HG03159 (cell line): ENCODE data around the gene RAB38.
A peak's percentile ranks its signal among the peaks of the same experiment; 100 is the strongest.

Source experiments
- ATAC-seq: cut with Tn5 transposase; IDR thresholded peaks from one replicate; pipeline ENCODE4 v1.9.1; 2021; ENCODE audit warnings: mild to moderate bottlenecking, moderate library complexity; ENCODE audit not compliant: unreplicated experiment

Gene RAB38

GRCh38 chr11:88170673-88171072, 4.6 kb downstream of the RAB38 start:
- no peak for ATAC-seq

- ATAC-seq, result no peak
Observed at GRCh38 chr11:88169881-88170280, 5.4 kb downstream of the RAB38 start.

DNA sequence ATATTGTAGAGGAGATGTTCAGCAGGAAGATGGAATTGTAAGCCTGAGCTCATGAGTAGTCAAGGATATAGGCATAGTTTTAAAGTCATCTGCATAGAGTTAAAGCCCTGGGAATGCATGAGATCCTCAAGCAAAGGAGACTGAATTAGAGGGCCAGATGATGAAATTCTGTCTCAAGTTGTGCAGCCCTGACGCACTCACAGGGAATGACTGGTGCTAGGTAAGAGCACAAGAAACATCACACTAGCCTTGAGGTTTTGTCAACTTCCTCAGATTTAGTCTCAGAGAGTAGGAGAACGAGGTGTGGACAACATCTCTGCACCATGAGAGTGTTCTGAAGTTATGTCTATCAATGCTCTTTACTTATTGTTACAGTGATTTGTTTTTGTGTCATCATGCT, 5.8 kb downstream of the RAB38 start:
- no peak for ATAC-seq

GRCh38 chr11:88167853-88168252, 7.4 kb downstream of the RAB38 start:
- no peak for ATAC-seq

DNA sequence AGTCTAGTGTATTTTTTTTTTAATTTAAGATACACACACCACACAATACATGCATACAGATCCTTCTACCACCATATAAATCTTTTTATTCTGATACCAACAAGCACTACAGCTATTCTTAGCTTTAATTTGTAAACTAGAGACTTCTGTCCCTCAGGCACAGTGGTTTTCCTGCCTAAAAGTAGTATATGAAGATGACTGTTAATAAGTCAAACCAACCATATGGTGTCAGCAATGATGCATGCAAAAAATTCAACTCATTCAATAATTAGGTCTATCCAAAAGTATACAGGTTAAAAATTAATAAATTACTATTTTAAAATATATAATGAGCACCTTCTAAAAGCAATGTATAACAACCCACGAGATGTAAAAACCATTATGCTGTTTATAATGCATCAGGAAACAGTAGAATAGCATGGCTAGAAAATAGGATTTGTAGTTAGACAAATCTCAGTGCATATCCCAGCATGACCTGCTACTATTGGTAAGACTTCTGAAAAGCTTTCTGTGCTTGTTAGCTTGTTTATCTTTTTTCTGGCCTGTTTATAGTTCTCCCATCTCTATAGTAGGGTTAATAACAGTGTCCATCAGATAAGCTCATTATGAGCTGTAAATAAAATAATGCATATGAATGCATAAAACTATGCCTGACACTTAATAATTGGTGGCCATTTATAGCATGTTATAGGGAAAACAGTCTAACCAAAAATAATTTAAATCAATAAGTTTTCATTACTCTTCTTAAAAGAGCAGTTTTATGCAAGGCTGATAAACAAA, 10.2 kb downstream of the RAB38 start:
- no peak for ATAC-seq

DNA sequence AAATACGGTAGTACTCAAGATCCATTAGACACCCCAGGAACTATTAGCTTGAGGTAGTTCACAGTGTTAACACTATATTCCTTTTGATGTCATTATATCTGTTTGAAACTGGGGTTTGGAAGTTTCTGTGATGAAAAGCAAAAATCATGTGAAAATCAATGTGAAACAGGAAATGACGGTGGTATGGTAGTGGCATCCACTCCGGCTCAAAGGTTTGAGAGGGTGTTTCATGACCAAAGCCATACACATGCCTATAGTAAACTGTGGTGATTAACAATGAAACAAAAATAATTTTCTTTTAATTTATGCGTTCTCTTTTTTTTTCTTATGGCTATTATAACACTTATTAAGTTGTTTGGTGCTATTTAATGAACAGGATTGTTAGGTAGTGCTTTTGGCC, 10.9 kb downstream of the RAB38 start:
- ATAC-seq, result no peak

- no peak for ATAC-seq
Observed at GRCh38 chr11:88158081-88158480, 17.2 kb downstream of the RAB38 start.

DNA sequence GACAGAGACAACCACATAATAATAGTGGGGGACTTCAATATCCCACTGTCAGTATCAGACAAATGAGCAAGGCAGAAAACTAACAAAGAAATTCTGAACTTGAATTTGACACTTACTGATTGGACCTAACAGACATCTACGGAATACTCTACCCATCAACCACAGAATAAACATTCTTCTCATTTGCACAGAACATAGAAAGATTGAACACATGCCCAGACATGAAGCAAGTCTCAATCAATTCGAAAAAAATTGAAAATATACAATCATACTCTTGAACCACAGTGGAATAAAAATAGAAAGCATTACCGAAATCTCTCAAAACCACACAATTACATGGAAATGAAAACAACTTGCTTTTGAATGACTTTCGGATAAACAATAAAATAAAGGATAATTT, 17.9 kb downstream of the RAB38 start:
- ATAC-seq, result no peak

DNA sequence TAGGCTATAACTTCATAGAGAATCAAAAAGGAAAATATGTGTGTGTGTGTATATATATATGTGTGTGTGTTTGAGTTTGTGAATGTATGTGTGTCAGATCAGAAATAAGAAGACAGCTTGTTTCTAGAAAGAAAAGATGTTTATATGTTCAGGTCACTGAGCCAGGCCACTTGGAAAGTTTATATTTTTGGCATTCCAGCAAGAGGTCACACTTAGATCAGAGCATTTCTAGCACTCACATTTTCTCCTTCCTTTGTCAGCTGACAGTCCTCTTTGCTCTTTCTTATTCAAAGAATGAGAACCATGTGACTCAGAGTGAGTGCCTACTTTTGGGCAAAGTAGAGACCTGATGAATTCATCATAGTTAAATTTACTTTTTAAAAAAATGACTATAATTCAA, 22.9 kb downstream of the RAB38 start:
- no peak for ATAC-seq

DNA sequence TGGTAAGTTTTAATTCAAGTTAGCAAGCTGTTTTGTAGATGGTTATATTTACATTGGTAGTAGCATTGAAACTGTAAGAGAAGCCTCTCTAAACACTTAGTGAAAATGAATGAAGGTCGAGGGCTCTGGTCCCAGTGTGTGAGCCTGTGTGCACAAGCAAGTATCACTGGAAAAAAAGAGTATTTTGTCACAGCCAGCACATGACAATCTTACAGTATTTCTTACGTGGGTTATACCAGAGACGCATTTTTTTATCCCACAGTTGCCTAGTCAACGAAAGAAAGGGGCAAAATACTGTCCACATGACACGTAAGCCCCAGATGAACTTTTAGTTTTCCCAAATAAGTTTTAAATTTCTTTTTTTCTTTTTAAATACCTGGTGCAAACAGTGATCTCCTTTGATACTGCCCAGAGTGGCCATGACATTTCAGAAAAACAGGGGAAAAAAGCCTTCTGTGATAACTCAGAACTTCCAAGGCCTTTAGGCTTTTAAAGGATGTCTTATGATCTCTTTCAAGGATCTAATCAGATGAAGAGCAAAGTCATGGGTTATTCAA, 23.5 kb downstream of the RAB38 start:
- no peak for ATAC-seq

- no peak for ATAC-seq
Observed at GRCh38 chr11:88146106-88146505, 29.1 kb downstream of the RAB38 start.

DNA sequence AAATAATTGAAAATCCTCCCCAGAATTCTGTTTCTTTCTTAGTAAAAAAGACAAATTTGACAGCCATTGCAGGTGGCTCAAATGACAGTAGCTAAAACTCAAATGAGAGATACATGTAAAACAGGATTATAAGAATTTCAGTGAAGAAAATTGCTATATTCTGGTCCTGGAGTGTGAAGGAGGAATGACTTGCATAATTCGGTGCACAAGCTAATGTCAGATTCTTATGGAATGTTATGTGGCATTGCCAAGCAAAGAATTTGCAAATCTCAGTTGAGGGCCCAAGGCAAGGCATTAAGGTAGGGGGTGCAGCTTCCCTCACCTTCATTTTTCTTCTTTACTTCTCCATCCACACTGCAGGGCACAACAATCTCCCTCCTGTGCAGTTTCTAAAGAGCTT, 35.4 kb downstream of the RAB38 start:
- ATAC-seq, result no peak

DNA sequence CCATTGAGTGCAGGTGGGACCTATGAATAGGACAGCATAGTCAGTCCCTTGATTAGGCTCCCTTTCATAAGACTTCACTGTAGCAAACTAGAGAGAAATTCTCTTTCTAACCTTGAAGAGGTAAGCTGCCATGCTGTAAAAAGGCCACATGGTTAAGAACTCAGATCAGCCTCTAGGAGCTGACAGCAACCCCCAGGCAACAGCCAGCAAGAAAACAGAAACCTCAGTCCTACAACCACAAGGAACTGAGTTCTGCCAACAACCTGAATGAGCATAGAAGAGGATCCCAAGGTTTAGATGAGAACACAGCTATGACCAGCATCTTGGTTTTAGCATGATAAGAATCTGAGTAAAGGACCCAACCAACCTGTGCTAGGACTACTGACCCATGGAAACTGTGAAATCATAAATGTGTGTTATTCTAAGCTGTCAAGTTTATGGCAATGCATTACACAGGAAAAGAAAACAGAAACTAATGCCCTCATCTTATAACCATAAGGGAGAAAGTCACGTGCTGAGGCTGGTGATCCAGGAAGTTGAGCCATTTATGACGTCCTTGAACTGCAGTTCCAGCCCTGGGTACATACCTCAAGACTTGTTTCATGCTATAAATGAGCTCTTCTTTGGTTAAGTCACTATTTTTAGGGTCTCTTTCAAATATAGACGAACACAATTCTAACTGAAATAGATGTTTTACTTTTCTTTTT, 43.3 kb downstream of the RAB38 start:
- no peak for ATAC-seq

DNA sequence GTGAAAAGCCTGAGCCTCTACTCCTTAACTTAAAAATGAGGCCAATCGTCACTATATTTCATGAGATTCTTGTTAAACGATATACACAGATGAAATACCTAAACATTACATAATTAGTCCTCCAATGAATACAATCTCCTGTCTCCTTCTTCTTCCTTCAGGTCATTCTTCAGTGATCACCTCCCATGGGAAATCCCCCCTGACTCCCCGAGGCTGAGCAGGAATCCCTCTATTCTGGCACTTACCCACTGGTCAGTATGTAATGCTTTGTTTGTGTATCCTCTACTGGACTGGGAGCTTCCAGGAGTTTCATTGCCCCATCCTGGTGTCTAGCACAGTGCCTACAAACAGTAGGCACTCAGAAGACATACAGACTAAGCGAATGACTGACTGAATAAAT, 52.3 kb downstream of the RAB38 start:
- no peak for ATAC-seq

DNA sequence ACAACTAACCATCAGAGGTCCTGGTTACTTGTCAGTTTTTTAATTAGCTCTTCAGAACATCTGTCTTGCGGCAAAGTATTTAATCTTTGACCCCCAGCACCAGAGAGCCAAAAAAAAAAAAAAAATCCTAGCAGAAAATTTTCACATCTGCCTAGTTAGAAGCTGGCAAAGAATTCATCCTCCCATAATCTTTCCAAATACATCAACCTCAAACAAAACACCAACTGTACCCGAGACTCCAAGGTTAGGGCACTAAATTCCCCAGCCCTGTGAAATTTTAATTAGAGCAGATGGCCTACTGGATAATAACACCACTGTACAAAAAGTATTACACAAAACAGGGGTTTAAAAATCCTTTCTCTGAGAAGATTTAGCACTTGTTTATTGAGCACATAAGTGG, 55.7 kb downstream of the RAB38 start:
- no peak for ATAC-seq

- peak; percentile 77 for ATAC-seq
Observed at GRCh38 chr11:88117281-88117858, 57.9 kb downstream of the RAB38 start.

GRCh38 chr11:88115828-88116755, 59.2 kb downstream of the RAB38 start:
- no peak for ATAC-seq

- ATAC-seq, result no peak
Observed at GRCh38 chr11:88114486-88115045, 60.7 kb downstream of the RAB38 start.

DNA sequence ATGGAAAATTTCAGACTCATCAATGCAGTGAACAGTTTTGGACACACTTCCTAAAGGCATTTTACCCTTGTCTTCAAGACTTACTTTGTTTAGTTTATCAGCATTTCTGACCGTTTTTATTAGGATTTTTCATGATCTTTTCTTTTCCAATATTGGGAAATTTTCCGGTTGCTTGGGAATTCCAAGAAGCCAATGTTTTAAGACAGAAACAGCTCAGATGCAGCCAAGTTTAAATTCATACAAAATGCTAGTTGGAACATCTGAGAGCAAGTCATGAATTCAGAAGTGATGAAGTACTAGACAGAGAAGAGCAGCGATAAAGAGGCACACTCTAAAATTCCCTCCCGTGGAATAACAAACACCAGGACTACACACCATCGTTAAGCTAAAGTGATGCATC, 68.6 kb downstream of the RAB38 start:
- no peak for ATAC-seq

GRCh38 chr11:88105951-88106350, 69.3 kb downstream of the RAB38 start:
- ATAC-seq, result peak; percentile 36
